Measurements from ENCODE around the gene GRB14.

Gene GRB14

DNA sequence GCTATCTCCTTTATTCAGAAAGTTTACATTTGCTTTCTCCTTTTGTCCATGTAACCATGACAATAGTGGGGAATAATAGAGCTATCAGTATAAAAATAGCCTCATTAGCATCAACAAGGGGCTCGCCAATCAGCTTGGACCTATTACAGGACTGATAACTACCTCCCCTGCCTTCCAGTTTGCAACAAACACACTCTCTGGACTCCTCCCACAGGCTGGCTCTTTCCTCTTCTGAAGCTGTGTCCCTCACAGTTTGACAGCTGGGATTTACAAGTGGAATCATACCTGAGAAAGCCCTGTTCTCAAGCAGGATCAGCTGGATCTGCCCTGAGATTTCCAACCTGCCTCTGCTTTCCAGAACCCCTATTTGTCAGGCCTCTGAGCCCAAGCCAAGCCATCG lies 162.5 kb downstream of the GRB14 start:
- no peak overlapping the region for H3K27ac Mint-ChIP-seq
- H3K27me3 Mint-ChIP-seq: no peaks in the 10 kb centered on the region
- DNase-seq (no peak), ATAC-seq (no peak)
- H3K4me1 Mint-ChIP-seq: no peaks in the 10 kb centered on the region
- no peaks in the 10 kb centered on the region for H3K9me3 Mint-ChIP-seq
- no peak overlapping the region for H3K4me3 Mint-ChIP-seq
- no peaks in the 10 kb centered on the region for H3K36me3 Mint-ChIP-seq (ENCODE audit: low read depth)

DNA sequence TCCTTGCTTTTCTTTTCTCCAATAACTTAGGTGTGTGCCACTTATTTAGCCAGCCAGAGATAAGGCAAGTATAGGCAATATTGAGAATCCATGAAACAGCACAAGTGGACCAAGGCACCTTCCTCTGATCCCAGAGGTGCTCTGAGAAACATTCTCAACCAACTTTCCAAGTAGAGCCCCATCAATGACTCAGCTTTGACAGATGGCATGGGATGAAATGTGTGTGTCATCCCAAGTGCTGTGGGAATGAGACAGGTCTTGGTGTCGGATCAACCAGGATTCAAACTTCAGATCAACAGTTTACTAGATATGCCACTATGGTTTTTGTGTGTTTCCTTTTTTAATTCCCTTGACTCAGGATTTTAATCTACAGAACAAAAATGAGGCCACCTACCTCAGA lies 164.0 kb downstream of the GRB14 start:
- ATAC-seq: no peak
- Mint-ChIP-seq H3K4me3 (no peak overlapping the region), H3K36me3 (ENCODE audit: low read depth) (no peaks in the 10 kb centered on the region), H3K27ac (no peak overlapping the region), H3K27me3 (no peaks in the 10 kb centered on the region), H3K4me1 (no peaks in the 10 kb centered on the region), H3K9me3 (no peaks in the 10 kb centered on the region)
- no peak for DNase-seq

DNA sequence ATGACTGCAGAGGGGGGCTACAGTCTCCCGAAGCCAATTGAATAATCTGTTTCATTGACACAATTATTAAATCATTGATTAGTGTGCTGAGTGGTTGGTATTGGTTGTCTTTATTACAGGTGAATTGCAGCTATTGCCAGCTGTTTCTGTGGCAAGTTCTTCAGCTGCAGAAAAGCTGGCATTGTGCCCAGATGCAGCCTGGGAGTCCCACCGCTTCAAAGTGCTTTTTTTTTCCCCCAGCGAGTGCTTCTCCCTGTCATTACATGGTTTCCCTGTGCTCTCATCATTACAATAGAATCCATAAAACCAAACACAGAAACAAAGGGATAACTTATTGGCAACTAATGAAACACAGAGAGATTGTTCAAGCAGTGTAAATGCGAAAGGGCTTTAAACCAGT lies 164.7 kb downstream of the GRB14 start:
- no peaks in the 10 kb centered on the region for H3K27me3 Mint-ChIP-seq
- DNase-seq (no peak), ATAC-seq (no peak)

DNA sequence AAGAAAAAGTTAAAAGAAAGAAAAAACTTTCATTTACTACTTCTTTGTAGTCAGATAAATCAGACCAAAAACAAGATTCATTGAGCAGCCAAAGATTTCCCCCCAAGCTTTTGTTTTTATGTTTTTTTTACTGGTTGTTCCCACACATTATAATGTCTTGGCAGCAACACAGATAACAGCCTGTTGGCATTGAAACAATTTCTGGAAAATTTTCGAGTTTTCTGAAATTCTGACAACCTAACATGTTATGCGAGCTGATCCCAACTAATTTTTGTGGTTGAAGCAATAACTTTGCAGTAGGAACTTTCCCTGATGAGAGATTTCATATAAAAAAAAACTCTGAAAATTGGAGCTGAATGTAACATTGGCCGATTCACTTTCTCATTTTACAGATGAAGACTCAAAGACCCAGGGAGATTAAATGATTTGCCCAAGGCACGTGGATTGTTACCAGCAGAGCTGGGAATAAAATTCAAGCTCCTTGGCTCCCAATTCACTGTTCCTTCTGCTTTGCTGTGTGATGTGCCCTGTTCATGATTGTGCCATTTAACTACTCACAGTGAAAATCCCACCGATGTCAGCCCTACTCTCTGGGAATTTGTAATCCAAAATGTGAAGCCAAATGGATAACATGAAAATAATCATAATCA lies 167.5 kb downstream of the GRB14 start:
- no peaks in the 10 kb centered on the region for H3K4me1 Mint-ChIP-seq
- no peak overlapping the region for H3K27ac Mint-ChIP-seq
- no peak for DNase-seq
- H3K9me3 Mint-ChIP-seq: no peaks in the 10 kb centered on the region
- H3K27me3 Mint-ChIP-seq: no peaks in the 10 kb centered on the region
- H3K4me3 Mint-ChIP-seq: no peak overlapping the region
- no peaks in the 10 kb centered on the region for H3K36me3 Mint-ChIP-seq (ENCODE audit: low read depth)
- ATAC-seq: no peak

More for the DNA sequence above, 164.7 kb downstream of the GRB14 start:
- Mint-ChIP-seq H3K27ac (no peak overlapping the region), H3K4me1 (no peaks in the 10 kb centered on the region), H3K4me3 (no peak overlapping the region), H3K9me3 (no peaks in the 10 kb centered on the region), H3K36me3 (ENCODE audit: low read depth) (no peaks in the 10 kb centered on the region)

DNA sequence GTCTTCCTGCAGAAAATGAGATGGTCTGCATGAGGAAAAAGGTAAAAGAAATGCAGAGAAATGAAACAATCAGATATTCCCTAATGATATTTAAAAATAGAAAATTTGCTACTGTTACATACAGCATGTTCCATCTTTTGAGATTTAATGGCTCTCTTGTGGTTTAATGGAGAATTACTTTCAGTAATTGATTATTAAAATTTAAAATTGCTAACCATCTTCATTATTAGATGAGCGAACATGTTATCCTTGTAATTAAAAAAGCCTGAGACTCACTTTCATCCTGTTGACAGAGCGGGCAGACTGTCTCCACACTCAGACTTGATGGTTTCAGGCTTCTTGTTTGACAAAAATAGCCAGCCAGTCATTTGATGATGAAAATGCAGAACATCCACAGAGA lies 171.0 kb downstream of the GRB14 start:
- Mint-ChIP-seq H3K9me3 (no peaks in the 10 kb centered on the region), H3K4me1 (no peaks in the 10 kb centered on the region), H3K27me3 (no peaks in the 10 kb centered on the region), H3K4me3 (no peak overlapping the region), H3K27ac (no peak overlapping the region), H3K36me3 (ENCODE audit: low read depth) (no peaks in the 10 kb centered on the region)
- DNase-seq: no peak
- ATAC-seq: no peak

DNA sequence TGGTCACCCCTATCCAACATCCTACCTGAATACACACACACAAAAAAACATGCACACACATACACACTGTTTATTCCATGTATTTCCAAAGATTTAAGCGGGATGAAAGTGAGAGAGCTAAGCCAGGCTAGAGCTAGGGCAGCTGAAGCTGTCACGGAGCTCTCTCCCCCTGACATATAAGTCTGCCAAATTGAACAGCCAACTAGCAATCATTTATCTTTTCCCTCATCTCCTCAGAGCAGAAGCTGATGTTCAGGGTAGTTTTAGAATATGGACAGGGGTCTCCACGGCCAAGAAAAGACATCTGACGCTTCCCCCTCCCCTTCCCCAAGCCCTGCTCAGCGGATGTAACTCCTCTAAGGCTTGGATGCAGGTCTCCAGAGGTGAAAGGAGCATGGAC lies 171.6 kb downstream of the GRB14 start:
- Mint-ChIP-seq H3K36me3 (ENCODE audit: low read depth) (no peaks in the 10 kb centered on the region), H3K27me3 (no peaks in the 10 kb centered on the region), H3K4me1 (no peaks in the 10 kb centered on the region), H3K27ac (no peak overlapping the region), H3K9me3 (no peaks in the 10 kb centered on the region), H3K4me3 (no peak overlapping the region)
- ATAC-seq: no peak
- no peak for DNase-seq

DNA sequence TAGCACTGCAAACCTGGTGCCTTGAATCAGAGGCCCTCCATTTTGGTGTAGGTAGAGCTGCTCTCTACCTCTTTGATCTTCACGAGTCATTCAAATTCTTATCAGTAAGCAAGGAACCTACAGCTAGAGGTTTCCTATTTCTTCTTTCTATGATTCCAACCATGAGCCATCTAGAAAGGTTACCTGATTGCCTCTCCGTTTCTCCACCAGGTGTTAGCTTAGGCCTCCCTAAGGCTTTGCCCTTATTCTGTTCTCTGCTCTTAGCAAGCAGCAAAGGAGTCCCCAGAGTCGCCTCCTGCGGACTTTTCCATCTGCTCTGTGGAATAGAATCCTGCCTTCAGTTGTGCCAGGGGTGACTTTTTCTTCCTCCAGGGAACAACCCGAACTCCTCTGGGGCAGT lies 173.6 kb downstream of the GRB14 start:
- no peak overlapping the region for H3K27ac Mint-ChIP-seq

More for the DNA sequence above, 173.6 kb downstream of the GRB14 start:
- H3K27me3 Mint-ChIP-seq: no peaks in the 10 kb centered on the region
- DNase-seq (no peak), ATAC-seq (no peak)
- no peak overlapping the region for H3K4me3 Mint-ChIP-seq
- H3K36me3 Mint-ChIP-seq (ENCODE audit: low read depth): no peaks in the 10 kb centered on the region
- no peaks in the 10 kb centered on the region for H3K9me3 Mint-ChIP-seq
- no peaks in the 10 kb centered on the region for H3K4me1 Mint-ChIP-seq
